ENCODE measurements around the gene DNASE1.

DNA sequence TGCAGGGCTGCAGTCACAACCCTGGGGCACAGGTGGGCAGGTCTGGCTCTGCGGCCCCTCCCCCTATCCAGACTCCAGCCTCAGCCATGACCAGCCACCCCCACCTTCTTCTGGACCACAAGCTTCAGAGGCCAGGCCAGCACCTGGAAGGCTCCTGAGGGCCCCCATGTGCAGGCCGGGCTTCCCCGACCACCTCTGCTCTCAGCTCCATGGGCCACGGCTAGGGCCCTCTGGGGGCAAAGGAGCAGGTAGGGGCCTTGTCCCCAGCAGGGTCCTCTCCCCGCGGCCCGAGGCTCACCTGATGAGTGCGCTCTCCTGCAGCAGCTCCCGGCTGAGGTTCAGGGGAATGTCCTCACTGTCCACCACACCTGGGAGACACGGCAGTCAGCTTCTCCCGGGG lies 16.9 kb downstream of the DNASE1 start:
- TF ChIP-seq, protein P1, sequence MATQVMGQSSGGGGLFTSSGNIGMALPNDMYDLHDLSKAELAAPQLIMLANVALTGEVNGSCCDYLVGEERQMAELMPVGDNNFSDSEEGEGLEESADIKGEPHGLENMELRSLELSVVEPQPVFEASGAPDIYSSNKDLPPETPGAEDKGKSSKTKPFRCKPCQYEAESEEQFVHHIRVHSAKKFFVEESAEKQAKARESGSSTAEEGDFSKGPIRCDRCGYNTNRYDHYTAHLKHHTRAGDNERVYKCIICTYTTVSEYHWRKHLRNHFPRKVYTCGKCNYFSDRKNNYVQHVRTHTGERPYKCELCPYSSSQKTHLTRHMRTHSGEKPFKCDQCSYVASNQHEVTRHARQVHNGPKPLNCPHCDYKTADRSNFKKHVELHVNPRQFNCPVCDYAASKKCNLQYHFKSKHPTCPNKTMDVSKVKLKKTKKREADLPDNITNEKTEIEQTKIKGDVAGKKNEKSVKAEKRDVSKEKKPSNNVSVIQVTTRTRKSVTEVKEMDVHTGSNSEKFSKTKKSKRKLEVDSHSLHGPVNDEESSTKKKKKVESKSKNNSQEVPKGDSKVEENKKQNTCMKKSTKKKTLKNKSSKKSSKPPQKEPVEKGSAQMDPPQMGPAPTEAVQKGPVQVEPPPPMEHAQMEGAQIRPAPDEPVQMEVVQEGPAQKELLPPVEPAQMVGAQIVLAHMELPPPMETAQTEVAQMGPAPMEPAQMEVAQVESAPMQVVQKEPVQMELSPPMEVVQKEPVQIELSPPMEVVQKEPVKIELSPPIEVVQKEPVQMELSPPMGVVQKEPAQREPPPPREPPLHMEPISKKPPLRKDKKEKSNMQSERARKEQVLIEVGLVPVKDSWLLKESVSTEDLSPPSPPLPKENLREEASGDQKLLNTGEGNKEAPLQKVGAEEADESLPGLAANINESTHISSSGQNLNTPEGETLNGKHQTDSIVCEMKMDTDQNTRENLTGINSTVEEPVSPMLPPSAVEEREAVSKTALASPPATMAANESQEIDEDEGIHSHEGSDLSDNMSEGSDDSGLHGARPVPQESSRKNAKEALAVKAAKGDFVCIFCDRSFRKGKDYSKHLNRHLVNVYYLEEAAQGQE (IDR thresholded peaks at IDR 0.05; ENCODE audit: insufficient read depth in 1 of 2, low read depth in 2 of 2, low read length in 2 of 2) = no peak
- TF ChIP-seq POLR2AphosphoS5 (IDR thresholded peaks at IDR 0.05; ENCODE audit: low read depth, low read length) (no peak), SIN3A (IDR thresholded peaks at IDR 0.05; ENCODE audit: borderline replicate concordance, insufficient read depth, low read length) (no peak)
